ENCODE measurements around the gene JAK3.

The JAK3 gene

DNA sequence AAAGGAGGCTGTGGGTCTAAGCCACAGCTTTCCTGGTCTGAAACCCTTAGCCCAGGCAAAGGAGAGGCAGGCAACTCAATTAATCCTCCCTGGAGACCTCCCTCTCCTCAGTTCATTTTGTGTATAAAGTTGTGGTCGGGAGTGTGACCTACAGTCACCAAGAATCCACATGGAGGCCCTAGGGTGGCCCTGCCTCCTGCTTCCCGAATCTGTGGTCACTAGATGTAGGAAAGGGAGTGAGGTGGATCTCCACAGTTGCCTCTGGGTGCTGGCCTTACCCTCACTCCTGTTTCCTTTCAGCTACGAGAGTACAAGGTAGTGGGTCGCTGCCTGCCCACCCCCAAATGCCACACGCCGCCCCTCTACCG lies 13.2 kb upstream of the JAK3 start:
- H3K4me3 ChIP-seq (ENCODE audit: low read depth, low read length), result peak overlapping the region; percentile 100
- in situ Hi-C loops (cut with HindIII; ENCODE audit: low sequenced_read_pairs), result no loop called here
- no peak for TF ChIP-seq CTCF (IDR thresholded peaks at IDR 0.05; ENCODE audit: low read depth, low read length)
- no peak for DNase-seq (ENCODE audit: low read depth, low spot score)

DNA sequence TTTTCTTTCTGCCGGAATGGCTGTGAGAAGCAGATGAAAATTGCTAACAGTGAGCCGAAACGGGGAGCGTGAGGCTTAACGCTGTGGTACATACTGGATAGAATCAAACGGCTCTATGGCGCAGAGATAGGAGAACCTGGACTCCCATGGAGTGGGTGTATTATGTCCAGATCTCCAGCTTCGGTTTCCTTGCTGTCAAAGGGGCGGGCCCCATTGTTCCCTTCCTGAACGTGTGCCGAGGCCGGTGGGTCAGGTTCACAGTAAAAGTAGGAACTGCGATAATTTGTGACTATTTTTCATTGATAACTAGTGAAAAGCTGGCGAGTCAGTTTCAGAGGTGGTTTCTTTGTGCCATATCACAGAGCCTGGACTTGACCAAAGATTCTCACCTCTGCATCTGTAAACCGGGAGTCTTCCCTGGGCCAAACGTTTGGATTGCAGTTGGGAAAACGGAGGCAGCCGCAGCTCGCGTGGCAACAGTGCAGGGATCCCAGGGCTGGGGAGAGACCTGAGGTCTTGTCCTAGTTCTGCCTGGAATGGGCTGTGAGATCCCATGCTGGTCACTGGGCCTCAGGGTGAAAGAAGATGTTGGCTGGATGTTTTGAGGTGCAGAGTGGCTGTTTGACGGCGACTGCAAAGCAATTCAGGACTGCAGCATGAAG lies 12.7 kb upstream of the JAK3 start:
- no peak for TF ChIP-seq CTCF (IDR thresholded peaks at IDR 0.05; ENCODE audit: low read depth, low read length)
- H3K4me3 ChIP-seq (ENCODE audit: low read depth, low read length), result peak overlapping the region; percentile 100
- no peak for DNase-seq (ENCODE audit: low read depth, low spot score)
- in situ Hi-C loops (cut with HindIII; ENCODE audit: low sequenced_read_pairs), result no loop called here

GRCh38 chr19:17859533-17860330 lies 11.9 kb upstream of the JAK3 start, which contains the start of gene RPL18A:
Gene RPL18A (plus strand): TSS chr19:17859910. CDS start chr19:17859957, 47 bp downstream.
- peak; percentile 100 for DNase-seq (ENCODE audit: low read depth, low spot score)
- in situ Hi-C loops (cut with HindIII; ENCODE audit: low sequenced_read_pairs), result no loop called here
- H3K4me3 ChIP-seq (ENCODE audit: low read depth, low read length), result peak within 1 kb of the TSS; percentile 100
- peak; percentile 92 for TF ChIP-seq CTCF (IDR thresholded peaks at IDR 0.05; ENCODE audit: low read depth, low read length)

DNA sequence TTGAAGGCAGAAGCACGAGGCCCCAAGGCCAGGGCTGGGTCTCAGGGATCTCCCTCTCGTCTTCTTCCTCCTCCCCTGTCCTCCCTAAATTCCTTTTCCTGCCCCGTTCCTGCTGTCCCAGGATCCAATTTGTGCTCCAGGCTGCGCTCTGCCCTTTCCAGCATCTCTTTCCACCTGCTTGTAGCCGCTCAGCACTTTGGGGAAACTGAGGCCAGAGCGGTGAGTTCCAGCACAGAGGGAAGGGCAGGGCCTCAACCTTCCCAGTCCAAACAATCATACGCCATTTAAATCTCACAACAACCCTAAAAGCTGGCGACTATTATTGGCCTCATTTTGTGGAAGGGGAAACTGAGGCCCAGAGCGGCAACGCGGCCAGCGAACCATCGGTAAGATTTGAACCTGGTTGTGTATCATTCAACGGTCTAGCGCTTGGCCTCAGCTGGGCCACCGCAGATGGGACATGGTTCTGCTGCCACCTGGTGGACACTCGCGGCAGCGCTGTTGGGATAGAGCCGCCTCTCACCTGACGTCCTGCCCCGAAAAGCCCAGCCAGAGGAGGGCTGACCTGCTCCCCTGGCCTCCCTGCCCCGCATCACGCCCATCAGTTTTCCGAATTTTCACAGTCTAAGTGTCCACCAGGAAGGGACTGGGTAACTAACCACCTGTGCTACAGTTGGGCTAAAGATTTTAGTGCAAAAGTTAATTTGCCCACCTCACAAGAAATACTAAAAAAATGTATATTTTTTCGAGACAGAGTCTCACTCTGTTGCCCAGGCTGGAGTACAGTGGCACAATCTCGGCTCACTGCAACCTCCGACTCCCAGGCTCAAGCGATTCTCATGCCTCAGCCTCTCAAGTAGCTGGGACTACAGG lies 7.7 kb upstream of the JAK3 start:
- peak; percentile 97 for TF ChIP-seq CTCF (IDR thresholded peaks at IDR 0.05; ENCODE audit: low read depth, low read length)
- in situ Hi-C loops (cut with HindIII; ENCODE audit: low sequenced_read_pairs), result no loop called here
- peak; percentile 46 for DNase-seq (ENCODE audit: low read depth, low spot score)
- no peak overlapping the region for H3K4me3 ChIP-seq (ENCODE audit: low read depth, low read length)

GRCh38 chr19:17854061-17854460 lies 6.3 kb upstream of the JAK3 start:
- no peak overlapping the region for H3K4me3 ChIP-seq (ENCODE audit: low read depth, low read length)
- DNase-seq (ENCODE audit: low read depth, low spot score), result no peak
- no peak for TF ChIP-seq CTCF (IDR thresholded peaks at IDR 0.05; ENCODE audit: low read depth, low read length)
- in situ Hi-C loops (cut with HindIII; ENCODE audit: low sequenced_read_pairs), result no loop called here

DNA sequence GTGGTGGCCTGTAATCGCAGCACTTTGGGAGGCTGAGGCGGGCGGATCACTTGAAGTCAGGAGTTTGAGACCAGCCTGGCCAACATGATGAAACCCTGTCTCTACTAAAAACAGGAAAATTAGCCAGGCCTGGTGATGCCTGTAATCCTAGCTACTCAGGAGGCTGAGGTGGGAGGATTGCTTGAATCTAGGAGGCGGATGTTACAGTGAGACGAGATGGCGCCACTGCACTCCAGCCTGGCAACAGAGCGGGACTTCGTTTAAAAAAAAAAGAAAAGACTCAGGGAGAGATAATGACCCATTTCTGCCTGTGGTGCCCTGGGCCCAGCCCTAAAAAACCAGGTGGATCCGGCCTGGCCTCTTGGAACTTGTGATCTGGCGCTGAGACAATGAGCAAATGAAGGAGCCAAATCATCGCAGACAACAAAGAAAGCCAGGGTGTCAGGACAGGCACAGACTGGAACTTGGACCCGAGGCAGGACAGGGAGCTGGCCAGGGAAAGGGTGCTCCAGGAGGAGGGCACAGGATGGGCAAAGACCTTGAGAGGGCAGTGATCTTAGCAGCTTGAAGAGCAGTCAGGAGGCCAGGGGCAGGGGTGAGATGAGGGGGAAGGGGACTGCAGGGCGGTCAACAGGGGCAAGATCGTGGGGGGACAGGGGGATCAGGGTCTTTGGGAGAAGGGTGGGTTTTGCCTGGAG lies 962 bp upstream of the JAK3 start:
- TF ChIP-seq CTCF (IDR thresholded peaks at IDR 0.05; ENCODE audit: low read depth, low read length), result no peak
- DNase-seq (ENCODE audit: low read depth, low spot score), result no peak
- in situ Hi-C loops (cut with HindIII; ENCODE audit: low sequenced_read_pairs), result no loop called here
- H3K4me3 ChIP-seq (ENCODE audit: low read depth, low read length), result no peak overlapping the region
